NCI-H2196 (cell line): Measurements from ENCODE around the gene BABAM2.

Experiments
- DNase-seq: peaks from one replicate; lab custom pipeline; 2025; ENCODE audit not compliant: unreplicated experiment; lab: John Stamatoyannopoulos, UW

The BABAM2 gene

DNA sequence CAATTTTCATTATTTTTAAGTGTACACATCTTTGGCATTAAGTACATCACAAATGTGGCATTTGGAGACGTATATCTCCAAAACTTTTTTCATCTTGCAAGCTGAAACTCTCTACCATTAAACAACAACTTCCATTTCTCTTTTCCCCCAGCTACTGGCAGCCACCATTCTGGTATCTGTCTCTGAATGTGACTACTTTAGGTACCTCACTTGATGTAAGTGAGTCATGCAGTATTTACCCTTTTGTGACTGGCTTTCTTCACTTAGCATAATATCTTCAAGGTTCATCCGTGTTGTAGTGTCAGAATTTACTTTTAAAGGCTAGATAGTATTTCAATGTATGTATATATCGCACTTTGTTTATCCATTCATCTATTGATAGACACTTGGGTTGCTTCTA is 17.0 kb downstream of the BABAM2 start:
- no peak for DNase-seq

DNA sequence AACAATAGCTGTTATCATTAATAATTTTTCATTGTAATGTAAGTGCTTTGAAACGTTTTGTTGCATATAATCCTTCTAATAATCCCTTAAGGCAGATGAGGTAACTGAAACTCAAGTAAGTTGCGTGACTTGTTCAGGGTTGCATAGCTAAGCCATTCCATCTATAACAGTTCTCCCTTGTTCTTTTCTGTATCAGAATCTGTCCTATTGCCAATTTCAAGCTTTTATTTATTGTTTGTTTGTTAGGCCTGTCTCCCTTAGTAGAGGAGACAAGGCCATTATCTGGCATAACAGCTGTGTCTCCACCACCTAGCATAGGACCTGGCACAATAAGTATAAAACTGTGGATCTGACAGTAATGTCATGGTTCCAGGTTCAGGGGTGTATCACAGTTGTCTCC is 19.4 kb downstream of the BABAM2 start:
- DNase-seq, result no peak

DNA sequence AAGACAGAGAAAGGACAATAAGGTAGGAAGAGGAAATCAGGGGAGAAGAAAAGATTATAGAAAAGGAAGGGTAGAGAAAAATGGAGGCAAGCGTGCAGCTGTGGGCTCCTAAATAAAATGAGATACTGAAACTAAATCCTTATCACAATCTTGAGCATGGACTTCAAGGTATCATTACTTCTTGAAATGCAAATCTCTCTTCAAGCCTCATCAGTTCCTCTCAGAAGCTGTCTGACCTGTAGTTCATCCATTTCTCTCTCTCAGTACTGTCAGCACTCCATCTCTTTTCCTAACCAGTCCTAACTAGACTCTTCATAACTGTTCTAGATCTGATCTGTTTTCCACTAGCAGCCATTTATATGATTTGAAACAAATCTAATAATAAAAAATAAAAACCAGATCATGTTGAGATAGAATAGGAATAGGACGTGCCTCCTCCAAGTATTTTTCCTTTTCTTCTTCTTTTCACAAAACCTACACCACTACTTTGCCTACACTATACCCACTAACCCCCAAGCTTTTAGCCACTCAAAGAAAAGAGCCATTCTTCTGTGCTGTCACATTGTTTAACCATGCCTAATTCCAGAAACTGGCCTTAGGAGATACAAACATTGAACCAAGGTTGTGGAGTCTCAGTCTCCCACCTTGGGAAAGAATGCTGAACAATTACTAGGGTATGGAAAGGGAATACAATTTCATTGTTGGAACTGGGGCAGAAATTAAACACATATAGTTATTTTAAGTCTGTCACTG is 21.1 kb downstream of the BABAM2 start:
- no peak for DNase-seq

DNA sequence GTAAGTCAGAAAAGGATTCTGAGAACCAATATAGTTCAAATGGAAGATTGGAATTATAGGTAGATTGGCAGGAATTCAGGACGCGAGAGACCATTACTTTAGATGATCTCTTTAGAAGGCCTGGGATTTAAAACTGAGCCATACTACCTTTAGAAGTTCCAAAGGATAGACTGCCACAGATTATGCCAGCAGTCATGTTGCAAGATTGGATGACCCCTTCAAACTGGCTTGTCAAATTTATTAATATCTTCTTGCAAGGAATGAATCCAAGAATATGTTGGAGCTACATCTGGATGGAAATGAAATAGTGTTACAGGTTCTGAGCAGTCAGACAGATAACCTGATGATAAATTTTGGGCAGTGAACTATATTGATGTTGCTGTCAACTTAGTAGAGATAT is 22.0 kb downstream of the BABAM2 start:
- DNase-seq, result no peak

DNA sequence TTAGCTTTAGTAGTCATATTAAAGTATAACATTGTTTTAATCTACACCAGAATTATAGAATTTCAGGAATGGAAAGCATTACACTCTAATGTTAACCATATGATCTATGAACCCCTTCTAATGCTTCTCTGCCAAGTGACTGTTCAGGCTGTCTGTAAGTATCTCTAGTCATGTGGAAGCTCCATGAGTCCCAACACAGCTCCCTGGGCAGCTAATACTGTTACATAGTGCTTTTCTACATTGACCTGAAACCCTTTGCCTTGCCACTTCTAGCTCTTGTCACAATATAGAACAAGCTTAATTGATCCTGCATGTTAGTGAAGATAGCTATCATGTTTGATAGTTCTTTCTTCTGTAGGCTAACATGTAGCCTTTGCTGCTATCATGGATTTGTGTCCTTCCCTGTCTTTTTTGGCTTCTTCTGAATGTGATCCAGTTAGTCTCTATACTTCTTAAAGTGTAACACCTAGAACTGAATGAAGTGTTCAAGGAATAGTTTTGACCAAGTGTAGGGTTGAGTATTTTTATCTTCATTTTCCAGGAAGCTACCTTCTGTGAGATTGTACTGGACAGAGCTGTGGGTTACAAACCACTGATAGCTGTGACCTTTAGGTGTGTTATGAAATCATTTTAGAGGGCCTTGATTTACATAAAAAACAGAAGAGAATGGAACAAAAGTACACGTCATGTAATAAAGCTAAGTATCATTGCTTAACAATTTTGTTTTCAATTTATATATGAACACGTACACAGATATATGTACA is 23.7 kb downstream of the BABAM2 start:
- DNase-seq, result no peak

DNA sequence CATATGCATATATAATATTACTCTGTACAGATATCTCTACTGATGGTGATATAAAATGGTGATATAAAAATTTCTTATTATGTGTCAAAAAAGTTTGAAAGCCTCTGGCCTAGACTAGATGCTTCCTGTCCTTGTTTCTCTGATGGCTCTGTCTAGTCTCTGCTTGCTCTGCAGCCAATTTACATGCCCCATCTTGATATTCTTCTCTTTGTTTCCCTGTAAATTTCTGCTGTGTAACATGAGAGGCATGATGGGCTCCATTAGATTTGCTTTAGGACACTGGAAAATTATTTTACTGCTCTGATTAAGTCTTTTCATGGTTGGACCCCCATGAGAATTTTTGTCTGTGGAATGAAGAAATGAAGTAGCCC is 24.3 kb downstream of the BABAM2 start:
- DNase-seq, result no peak

DNA sequence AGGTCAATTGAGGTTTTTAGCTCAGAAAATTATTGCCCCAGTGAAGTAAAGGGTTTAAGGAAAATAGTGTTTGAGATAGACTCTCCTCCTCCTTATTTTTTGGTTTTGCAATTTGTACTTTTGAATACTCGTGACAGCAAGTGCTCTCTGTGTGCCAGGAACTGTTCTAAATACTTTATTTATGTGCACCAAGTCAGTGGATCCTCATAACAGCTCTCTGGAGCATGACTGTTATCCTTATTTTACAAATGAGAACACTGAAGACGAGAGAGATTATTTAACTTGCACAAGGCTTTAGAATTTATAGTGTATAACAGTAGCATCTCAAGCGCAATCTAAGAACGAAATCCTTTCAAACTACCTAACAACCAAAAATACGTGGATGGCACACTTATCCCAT is 24.7 kb downstream of the BABAM2 start:
- DNase-seq, result no peak

DNA sequence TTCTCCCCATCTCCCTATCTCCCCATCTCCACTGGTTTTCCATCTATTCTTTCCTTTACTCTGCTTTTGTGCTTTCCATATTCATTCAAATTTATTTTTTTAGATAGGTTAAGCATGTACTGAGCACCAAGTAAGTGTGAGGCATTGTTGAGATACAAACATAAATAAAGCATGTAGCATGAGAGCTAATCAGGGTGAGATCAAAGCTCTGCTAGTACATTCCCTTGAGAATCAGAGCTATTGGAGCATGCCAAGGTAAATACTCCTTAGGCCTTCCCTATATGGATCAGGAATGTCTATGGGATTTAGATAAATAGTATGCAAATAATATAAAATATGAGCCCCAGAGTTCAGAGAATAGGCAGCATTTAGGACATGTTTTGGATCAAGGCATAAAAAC is 25.3 kb downstream of the BABAM2 start:
- no peak for DNase-seq

DNA sequence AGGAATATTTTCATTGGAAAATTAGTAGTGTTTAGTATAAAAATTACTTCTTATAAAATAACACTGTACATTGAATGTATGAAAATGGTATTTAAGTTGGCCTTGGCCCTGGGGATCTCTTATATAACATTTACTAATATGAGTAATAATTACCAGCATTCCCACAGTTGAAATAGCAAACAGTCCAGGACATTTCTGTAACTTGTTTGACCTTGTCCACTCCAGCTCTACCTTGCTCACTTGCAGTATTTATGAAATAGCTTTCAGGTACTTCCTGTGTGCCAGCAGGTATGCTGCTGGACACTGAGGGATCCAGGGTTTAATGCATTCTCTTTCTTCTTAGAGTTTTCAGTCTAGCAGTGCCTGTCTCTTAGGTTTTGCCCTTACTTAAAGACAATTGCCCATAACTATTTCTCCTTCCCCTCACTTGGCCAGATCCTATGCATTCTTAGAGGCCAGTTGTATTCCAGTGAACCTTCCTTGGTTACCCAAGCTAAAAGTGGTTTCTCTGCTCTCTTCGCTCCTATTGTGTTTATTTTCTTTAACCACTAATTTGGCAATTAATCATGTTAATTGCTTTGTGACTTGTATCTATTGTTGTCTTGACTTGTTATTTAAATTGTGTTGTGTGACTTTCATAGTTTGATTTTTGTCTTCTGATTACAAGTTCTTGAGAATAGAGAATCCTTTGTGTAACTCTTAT is 25.9 kb downstream of the BABAM2 start:
- no peak for DNase-seq

DNA sequence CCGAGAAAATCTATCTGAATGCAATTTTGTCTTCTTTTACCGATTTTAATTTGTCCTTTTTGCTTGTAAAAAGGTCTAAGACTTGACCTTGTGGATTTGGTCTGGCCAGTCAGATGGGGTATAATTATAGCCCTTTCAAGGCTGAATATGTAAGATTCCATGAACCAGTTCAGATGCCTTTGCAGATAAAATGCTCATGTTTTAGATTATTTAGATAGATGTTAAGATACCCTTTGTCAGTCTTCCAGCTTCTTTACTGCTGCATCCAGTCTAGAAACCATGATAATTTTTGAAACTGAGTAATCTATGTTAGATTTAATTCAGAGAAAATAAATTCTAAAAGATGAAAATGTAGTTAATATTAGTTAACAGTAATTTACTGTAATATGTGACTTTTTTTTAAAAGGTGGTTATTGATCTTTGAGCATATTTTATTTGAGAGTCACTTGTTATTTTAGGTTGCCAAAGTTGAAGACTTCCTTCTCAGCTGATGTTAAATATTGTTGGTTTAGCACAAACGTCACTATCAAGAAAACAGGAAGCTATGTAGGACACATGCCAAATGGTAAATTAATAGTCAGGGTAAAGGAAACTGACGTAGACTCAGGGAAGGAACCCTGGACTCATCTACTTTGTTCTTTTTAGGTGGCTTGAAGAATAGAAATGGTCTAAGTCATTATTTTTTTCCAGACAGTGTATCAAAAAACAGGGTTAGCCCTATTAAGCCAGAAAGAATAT is 29.8 kb downstream of the BABAM2 start:
- DNase-seq, result peak; percentile 38

DNA sequence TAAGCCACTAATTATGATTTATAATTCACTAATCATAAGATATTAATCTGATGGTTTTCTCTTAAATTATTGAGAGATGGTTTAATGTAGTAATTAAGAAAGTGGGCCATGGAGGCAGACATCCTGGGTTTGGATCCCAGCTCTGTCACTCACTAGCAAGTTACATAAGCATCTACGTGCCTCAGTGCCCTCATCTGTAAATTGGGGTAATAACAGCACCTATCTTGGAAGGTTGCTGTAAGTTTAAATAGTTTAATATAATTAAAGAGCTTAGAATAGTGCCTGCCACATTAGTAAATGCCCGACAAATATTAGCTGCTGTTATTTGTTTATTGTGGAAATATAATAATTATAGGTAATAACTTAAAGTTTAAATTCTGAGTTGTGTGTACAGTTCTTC is 30.9 kb downstream of the BABAM2 start:
- no peak for DNase-seq

DNA sequence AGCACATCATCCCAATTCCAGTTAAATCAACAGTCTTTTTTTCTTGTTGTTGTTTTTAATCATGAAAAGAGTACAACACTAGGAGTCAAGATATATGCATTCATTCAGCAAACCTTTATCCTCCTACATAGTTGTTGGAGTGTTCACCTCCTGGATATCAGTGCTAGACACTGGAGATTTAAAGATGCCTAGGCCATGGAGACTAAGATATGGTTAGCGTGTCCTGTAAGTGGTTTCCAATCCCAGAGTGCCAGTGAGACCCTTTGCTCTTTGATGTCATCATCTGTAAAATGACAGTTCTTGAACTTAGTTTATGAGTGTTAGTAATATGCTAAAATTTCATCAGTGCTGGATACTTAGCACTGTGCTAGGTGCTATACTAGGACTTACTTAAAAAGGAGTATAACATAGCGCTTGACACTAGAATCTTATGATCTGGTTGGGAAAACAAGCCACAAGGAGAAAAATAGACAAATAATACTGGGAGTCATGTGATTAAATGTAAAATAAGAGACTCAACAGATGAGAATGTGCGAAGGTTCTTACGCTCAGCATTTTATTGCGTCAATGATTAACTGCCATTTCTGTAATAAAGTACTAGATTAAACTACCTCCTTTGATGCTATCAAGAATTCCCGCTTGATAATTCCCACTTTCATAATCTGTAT is 31.5 kb downstream of the BABAM2 start:
- DNase-seq, result no peak

DNA sequence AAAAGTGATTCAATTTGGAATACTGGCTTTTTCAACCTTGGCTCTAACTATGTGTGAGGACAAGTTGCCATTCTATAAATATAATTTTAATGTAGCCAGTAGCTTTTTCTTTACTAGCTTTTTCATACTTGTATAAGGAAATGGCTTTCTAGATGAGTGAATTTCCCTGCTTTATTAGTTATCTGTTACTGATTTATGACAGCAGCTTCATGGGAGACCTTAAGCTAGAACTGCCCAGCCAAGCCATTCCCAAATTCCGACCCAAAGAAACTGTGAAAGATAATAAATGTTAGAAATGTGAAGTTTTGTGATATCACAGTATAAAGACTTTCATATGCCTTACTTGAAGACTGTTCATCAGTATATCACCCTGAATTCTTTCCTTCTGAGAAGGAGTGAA is 32.3 kb downstream of the BABAM2 start:
- DNase-seq, result no peak

DNA sequence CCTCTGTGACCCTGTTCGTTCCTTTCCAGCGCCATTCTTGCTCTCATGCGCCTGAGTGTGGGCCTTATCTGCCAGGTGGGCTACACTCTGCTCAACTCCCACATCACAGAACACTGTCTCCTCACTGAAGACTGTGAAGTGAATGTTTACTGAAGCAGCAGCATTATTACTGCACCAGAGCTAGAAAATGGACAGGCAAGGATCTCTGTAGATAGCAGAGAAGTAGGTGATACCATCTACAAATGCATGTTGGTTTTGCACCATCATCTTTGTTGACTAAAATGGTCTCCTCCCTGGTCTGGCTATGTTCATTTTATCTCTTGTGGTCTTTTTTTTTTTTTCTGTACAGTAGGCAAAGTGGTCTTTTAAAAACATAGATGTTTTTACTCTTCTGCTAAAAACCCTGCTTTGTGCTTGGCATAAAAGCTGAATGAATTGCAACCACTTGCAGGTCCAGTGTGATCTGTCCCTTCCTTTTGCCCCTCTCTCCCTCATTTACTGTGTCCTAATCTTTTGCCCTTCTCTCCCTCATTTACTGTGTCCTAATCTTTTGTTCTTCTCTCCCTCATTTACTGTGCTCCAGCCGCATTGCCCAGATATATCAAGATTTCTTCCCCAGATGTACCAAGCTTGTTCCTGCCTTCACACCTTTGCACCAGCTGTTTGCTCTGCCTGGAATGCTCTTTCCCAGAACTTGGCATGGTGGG is 35.4 kb downstream of the BABAM2 start:
- DNase-seq, result no peak

DNA sequence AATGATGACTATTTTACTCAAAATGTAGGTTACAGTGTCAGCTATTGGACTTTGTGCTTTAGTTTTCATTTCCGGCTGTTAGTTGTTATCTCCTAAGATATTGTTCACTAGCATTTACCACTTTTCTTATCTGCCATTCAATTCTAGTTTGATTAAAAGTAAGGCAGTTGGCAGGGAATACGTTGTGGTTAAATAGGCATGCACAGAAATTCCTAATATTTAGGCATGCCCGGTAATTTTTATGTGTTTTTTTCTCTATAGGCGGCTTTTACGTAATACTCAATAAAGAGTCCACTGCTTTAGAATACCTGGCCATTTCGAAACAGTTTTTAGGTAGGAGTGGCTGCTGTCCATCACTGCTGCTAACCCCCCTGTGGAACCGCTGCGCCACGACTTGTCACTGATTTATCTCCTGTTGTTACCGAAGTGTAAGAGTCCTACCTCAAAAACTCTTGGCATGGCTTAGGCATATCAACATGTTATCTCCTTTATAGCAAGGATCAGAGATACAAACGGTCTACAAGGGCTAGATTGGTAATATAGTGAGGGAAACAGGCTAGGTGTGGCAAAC is 39.5 kb downstream of the BABAM2 start:
- DNase-seq, result no peak

DNA sequence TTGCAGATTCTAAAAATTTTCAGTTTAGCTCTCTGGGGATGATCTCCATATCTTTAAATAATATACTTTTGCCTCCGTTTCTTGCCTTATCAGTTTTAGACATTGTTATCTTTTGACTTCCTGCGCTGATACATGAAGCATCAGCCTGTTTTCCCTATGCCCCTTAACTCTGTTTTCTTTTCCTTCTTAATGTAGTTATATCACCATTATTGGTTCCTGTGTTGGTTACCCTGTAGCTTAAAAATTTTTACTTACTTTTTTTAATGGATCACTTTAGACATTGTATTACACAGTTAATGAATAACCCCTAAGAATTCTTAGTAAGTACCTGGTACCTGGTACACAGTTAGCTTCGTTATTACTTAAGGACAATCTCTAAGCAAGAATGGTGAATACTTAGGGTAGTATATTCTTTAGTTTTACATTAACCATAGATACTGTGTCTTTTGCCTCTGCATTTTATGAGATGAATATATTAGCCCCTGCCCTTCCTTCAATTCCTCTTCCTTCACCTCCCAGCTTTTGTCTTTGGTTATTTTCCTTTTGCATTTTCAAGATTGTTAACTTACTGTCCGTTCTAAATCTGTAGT is 40.9 kb downstream of the BABAM2 start:
- DNase-seq, result no peak

DNA sequence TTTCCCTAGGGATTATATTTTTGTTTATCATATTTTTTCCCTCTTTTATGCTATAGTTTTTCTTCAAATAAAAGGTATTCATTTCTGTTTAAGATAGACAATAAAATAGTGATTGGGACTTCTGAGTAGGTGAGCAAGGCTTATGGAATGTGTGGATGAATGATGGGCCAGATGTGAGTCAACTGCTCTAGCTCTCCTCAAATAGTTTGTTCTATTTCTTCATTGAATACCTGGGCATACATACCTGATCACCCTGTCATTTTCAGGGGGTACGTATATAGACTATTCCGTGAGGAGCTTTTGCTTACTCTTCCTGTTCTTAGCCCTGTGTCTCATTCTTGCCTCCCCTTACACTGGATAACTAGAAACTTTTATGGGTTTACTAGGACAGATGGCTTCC is 41.9 kb downstream of the BABAM2 start:
- DNase-seq, result no peak

DNA sequence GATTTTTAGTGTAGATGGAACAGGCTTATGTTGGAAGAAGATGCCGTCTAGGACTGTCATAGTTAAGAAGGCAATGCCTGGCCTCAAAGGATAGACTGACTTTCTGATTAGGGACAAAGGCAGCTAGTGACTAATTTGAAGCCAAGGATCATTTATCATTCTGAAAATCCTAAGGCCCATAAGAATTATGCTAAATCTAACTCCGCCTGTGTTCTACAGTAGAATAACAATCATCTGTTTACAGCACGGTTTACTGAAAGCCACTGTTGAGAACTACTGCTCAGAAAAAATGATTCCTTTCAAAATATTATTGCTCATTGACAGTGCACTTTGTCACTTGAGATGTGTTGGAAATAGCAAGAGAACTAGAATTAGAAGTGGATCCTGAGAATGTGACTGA is 44.5 kb downstream of the BABAM2 start:
- no peak for DNase-seq

DNA sequence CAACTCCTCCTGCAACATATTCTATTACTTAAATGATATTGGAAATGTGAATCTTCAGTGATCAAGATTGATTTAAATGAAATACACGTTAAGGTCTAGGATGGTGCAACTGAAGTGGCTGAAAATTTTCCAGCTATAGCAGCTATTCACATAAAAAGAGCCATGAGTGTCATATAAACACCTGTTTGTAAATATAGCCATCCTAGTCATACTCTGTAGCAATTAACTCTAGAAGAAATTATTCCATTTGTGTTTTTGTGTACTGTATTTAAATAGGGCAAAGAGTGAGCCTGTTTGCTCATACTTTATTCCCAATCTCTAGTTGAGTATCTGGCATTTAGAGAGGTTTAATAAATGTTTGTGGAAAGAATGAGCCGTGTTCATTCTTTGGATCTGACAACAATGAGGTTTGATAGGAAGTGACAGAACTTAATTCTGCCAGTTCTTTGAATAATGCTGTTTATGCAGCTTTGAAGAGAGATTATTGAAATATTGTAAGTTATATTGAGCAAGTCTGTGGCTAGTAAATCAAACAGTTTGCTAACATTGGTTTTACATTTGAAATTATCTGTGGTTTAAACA is 49.7 kb downstream of the BABAM2 start:
- no peak for DNase-seq
